HG02852 (cell line): ENCODE data around the gene OPRD1.

Experiments used
- ATAC-seq: cut with Tn5 transposase; IDR thresholded peaks from one replicate; pipeline ENCODE4 v1.9.1; 2021; ENCODE audit warnings: mild to moderate bottlenecking, moderate library complexity; ENCODE audit not compliant: unreplicated experiment

Gene OPRD1

GRCh38 chr1:28882009-28882628 is 70.1 kb downstream of the OPRD1 start:
- no peak for ATAC-seq

DNA sequence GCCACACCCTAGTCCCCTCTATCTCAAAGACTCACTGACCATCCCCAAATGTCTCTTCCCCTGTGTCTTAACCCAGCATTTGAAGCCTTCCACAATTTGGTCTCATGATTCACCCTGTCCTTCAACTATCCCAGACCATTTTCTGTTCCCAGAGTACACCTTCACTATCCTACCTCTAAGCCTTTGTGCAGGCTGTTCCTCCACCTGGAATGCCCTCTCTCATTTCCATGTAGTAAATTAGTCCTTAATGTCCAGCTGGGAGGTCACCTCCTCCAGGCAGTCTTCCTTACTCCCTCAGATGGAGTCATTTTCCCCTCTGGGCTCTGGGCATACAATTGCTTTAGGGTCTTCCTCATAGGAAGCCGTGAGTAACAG is 71.3 kb downstream of the OPRD1 start:
- ATAC-seq = no peak

- ATAC-seq = no peak
Observed at GRCh38 chr1:28885472-28885877, 73.5 kb downstream of the OPRD1 start.

GRCh38 chr1:28885977-28886730 is 74.2 kb downstream of the OPRD1 start:
- no peak for ATAC-seq

DNA sequence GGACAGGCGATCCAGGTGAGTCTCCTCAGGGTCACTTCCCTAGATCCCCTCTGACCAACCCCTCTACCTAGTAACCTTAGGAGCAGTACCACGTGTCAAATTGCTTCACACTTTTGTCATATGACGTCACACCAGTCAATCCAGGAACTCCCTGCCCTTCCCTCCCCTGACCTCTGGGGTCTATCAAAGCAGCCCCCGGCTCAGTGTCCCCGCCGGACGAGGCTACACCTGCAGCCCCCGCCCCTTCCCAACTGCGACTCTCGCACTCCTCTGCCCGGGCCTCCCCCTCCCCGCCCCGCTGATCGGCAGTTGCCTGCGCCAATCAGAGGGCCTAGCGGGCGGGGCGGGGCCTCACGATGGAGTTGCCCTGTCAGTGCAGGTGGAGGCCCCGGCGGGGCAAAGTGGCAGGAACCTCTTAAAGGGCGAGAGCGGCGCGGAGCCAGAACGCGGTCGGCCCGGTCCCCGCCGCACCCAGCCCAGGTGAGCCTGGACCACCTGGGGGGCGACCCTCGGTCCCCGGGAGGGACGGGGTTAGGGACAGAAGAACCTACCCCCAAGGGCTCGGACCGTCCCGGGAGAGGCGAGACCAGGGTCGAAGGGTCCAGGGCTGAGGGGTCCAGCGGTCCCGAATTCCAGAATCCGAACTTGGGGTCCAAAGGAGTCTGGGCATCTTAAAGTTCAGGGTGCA is 74.9 kb downstream of the OPRD1 start:
- ATAC-seq = peak; percentile 58

DNA sequence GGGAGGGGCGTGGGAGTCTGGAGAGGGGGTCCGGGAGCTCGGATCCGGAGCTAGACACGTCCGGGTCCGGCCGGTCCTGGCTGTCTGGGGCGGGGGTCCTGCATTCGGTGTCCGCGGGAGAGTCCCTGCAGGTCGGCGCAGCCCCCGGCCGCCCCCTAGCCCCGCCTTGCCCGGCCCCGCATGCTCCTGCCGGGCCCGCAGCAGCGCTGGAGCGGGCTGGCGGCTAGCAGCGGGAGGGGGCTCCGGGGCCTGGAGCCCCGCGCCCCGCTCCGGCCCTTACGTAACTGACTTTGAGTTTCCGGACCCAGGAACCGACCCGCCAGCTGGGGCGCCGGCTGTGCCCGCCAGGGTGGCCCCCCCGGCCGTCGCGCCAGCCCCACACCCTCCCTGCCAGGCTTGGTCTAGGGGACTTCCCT is 75.5 kb downstream of the OPRD1 start:
- no peak for ATAC-seq

- no peak for ATAC-seq
Observed at GRCh38 chr1:28887835-28888682, 76.1 kb downstream of the OPRD1 start.

- no peak for ATAC-seq
Observed at GRCh38 chr1:28888915-28889314, 76.9 kb downstream of the OPRD1 start.

- no peak for ATAC-seq
Observed at GRCh38 chr1:28889357-28889756, 77.4 kb downstream of the OPRD1 start.

- ATAC-seq = no peak
Observed at GRCh38 chr1:28890435-28890834, 78.5 kb downstream of the OPRD1 start.

- ATAC-seq = no peak
Observed at GRCh38 chr1:28890836-28891235, 78.9 kb downstream of the OPRD1 start.

DNA sequence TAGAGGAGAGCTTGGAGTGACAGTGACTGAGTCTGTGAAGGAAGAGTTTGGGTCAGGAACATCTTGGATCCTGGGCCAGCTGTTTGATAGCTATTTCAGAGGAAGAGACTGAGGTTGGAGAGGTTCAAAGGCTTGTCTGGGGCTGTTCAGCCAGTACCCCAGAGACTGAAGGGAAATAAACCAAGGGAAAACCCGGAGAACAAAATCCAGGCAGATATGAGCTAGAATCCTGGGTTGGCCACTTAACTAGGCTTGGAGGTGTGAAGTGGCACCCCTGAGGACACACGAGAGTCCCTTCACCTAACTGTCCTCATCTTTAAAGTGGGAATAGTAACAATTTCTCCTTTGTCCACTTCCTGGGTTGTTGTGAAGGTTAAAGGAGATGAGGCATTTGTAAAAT is 79.3 kb downstream of the OPRD1 start:
- ATAC-seq = no peak

- no peak for ATAC-seq
Observed at GRCh38 chr1:28893403-28894102, 81.6 kb downstream of the OPRD1 start.

DNA sequence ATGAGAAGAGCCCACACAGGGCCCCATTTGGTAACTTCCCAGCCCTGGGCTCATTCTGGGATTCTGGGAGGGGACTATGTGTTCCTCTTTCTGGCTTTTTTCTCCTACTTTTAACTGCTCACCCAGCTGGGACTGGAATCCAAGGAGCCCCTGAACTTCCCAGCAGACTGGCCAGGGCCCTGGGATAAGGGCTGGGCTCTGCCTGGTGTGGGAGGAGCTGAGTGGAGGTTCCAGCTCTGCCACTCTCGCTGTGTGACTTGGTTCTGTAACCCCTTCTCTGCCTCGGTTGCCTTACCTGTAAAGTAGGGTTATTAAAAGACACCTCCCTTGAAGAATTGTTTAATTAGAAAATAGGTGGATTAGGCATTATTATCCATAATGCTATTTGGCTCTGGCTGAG is 82.8 kb downstream of the OPRD1 start:
- no peak for ATAC-seq

- no peak for ATAC-seq
Observed at GRCh38 chr1:28895896-28896608, 84.1 kb downstream of the OPRD1 start.

DNA sequence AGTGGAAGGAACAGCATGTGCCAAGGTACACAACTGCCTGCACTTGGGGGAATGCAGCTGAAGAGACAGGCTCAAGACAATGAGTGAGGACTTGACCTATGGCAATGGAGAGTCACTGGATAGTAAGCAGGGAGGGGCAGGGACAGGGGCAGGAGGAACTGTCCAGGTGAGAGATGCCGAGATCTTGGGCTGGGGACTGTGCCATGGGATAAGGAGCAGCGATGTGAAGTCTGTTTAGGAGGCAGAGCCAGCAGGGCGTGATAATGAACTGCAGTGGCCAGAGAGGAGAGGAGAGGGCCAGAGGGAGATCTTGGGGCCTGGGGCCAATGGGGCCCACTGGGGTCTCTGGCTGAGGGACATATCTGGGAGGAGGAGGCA is 84.6 kb downstream of the OPRD1 start:
- no peak for ATAC-seq

DNA sequence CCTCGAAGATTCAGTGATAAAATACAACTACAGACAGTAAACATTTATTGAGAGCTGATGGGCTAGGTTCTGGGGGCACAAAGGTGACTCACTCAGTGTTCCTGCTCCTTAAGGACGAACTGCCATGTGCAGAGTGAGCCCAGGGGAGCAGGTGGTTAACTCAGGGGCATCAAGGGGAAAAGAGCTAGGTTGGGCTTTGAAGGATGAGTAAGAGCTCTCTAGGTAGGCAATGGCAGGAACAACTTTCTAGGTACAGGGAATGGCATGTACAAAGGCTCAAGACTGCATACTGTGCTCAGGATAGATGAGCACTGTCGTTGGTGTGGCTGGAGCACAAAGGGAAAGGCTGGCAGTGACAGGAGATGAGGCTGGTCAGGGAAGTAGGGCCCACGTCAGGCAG is 85.8 kb downstream of the OPRD1 start:
- ATAC-seq = no peak

DNA sequence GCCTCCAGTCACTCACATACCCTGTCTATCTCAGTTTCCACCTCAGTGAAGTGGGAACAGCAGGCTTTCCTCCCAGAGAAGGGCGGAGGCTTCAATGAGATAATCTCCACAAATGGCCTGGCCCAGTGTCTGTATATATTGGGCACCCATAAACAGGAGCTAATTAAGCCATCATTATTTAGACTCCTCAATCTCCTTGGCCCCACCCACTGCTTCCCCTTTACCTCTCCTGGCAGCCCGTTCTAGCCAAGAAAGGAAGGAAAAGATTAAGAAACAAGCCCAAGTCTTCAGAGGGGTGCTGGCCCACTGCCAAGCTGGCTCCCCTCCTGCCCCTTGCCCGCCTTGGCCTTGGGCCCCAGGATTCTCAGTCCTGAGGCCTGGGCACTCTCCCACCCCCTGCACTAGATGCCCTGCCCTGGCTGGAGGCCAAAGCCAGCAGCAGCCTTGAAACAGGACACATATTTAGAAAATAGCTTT is 86.5 kb downstream of the OPRD1 start:
- ATAC-seq = no peak

DNA sequence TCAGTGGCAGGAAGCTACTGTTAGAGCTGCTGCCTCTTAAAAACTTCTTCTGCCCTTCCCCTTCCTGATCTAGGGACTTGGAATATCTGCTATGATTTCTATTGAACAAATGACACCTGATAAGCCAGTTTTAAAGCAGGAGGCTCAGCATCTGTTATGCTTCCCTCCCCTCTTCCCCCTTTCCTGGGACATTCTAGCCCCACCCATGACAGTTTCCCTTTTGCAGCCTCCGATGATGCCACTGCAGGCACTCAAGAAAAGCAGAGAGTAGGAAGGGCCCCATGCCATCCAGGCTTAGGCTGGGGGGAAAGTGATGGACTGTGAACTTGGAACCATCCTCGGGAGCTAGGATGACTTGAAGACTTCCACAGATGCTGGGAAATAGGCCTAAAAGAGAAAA is 87.3 kb downstream of the OPRD1 start:
- ATAC-seq = no peak

DNA sequence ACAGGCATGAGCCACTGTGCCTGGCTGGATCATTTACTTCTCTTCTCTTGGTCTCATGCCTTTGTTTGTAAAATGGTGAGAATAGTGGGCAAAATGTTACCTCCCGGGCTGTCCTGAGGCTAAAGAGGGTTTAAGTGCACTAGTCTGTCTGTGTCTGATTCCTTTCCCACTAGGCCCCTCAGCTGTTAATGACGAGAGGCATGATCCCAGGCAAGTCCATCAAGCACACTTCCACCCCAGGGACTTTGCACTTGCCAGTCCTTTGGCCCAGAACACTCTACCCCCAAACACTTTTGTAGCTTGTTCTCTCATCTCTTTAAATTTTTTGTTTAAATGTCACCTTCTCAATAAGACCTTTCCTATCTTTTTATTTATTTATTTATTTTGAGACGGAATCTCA is 88.6 kb downstream of the OPRD1 start:
- no peak for ATAC-seq
